H9 (cell line): ENCODE data around the gene PROC. TPM values are rescaled to one million over a fixed set of nuclear protein-coding genes. Genes with fewer than 3 reads are reported as not detected.

Source experiments
- DNase-seq: peaks from one replicate; pipeline ENCODE4 v3.0.0-alpha.2; 2017
- H2AFZ ChIP-seq: one replicate; pipeline ENCODE4 v1.6.1; 2013; ENCODE audit warnings: mild to moderate bottlenecking, low read length, control low read depth, moderate library complexity
- H2AK5ac ChIP-seq: 2 replicates; pipeline ENCODE4 v1.6.1; 2013; ENCODE audit warnings: low read length, control low read depth, mixed read lengths; ENCODE audit not compliant: insufficient read length
- H2BK120ac ChIP-seq: one replicate; pipeline ENCODE4 v1.6.1; 2013; ENCODE audit warnings: low read depth, mild to moderate bottlenecking, low read length, control low read depth, inconsistent platforms; ENCODE audit not compliant: poor library complexity, severe bottlenecking
- H2BK12ac ChIP-seq: 2 replicates; pipeline ENCODE4 v1.6.1; 2013; ENCODE audit warnings: low read length, control low read depth, mixed read lengths, low read depth; ENCODE audit not compliant: insufficient read length
- H2BK15ac ChIP-seq: 2 replicates; pipeline ENCODE4 v1.6.1; 2013; ENCODE audit warnings: low read depth, low read length, control low read depth
- H2BK20ac ChIP-seq: one replicate; pipeline ENCODE4 v1.6.1; 2013; ENCODE audit warnings: low read depth, mild to moderate bottlenecking, low read length, control low read depth, inconsistent platforms; ENCODE audit not compliant: poor library complexity, severe bottlenecking
- H2BK5ac ChIP-seq: 2 replicates; pipeline ENCODE4 v1.6.1; 2013; ENCODE audit warnings: low read length, control low read depth, mixed read lengths; ENCODE audit not compliant: insufficient read length
- H3K14ac ChIP-seq: 2 replicates; pipeline ENCODE4 v1.6.1; 2013; ENCODE audit warnings: low read length, control low read depth; ENCODE audit not compliant: insufficient read depth
- H3K18ac ChIP-seq: 2 replicates; pipeline ENCODE4 v1.6.1; 2013; ENCODE audit warnings: low read depth, mild to moderate bottlenecking, mixed read lengths, low read length, control low read depth; ENCODE audit not compliant: insufficient read length
- H3K23ac ChIP-seq: 2 replicates; pipeline ENCODE4 v1.6.1; 2013; ENCODE audit warnings: low read length, control low read depth, mixed read lengths, low read depth; ENCODE audit not compliant: insufficient read length
- H3K23me2 ChIP-seq: 2 replicates; pipeline ENCODE4 v1.6.1; 2013; ENCODE audit warnings: low read depth, mild to moderate bottlenecking, mixed read lengths, low read length, control low read depth; ENCODE audit not compliant: insufficient read length, poor library complexity, severe bottlenecking
- H3K27ac ChIP-seq: 2 replicates; pipeline ENCODE4 v1.5.1; 2013; ENCODE audit warnings: low read length, control low read depth, mixed read lengths, low read depth; ENCODE audit not compliant: insufficient read length
- H3K27me3 ChIP-seq: 2 replicates; pipeline ENCODE4 v1.6.1; 2013; ENCODE audit warnings: low read length, control low read depth, inconsistent platforms; ENCODE audit not compliant: insufficient read depth
- H3K4ac ChIP-seq: 2 replicates; pipeline ENCODE4 v1.6.1; 2013; ENCODE audit warnings: low read depth, mild to moderate bottlenecking, control low read depth, inconsistent platforms, low read length, moderate library complexity
- H3K4me1 ChIP-seq: 2 replicates; pipeline ENCODE4 v1.6.1; 2013; ENCODE audit warnings: low read length, control low read depth, inconsistent platforms; ENCODE audit not compliant: insufficient read depth
- H3K4me2 ChIP-seq: 2 replicates; pipeline ENCODE4 v1.6.1; 2013; ENCODE audit warnings: low read length, control low read depth, mixed read lengths; ENCODE audit not compliant: insufficient read length, insufficient read depth
- H3K56ac ChIP-seq: 2 replicates; pipeline ENCODE4 v1.6.1; 2013; ENCODE audit warnings: low read depth, mild to moderate bottlenecking, mixed read lengths, low read length, control low read depth; ENCODE audit not compliant: insufficient read length
- H3K79me1 ChIP-seq: 2 replicates; pipeline ENCODE4 v1.6.1; 2013; ENCODE audit warnings: low read depth, mild to moderate bottlenecking, moderate library complexity, low read length, control low read depth, inconsistent platforms; ENCODE audit not compliant: insufficient read depth, poor library complexity, severe bottlenecking
- H3K79me2 ChIP-seq: 2 replicates; pipeline ENCODE4 v1.6.1; 2013; ENCODE audit warnings: low read length, control low read depth, inconsistent platforms; ENCODE audit not compliant: insufficient read depth
- H3K9ac ChIP-seq: 2 replicates; pipeline ENCODE4 v1.6.1; 2013; ENCODE audit warnings: low read length, control low read depth, mixed read lengths; ENCODE audit not compliant: insufficient read length; ENCODE audit errors: extremely low read depth
- H3K9me3 ChIP-seq: one replicate; pipeline ENCODE4 v1.6.1; 2013; ENCODE audit warnings: low read depth, low read length, inconsistent platforms; ENCODE audit not compliant: control insufficient read depth
- H3T11ph ChIP-seq: one replicate; pipeline ENCODE4 v1.6.1; 2013; ENCODE audit warnings: mild to moderate bottlenecking, low read length, control low read depth, inconsistent platforms
- H4K20me1 ChIP-seq: one replicate; pipeline ENCODE4 v1.6.1; 2013; ENCODE audit not compliant: control insufficient read depth, insufficient read length, insufficient read depth
- H4K5ac ChIP-seq: 2 replicates; pipeline ENCODE4 v1.6.1; 2013; ENCODE audit warnings: low read depth, mild to moderate bottlenecking, mixed read lengths, low read length, control low read depth; ENCODE audit not compliant: insufficient read length
- H4K8ac ChIP-seq: replicated peaks from 2 replicates; pipeline ENCODE4 v1.6.1; 2013; ENCODE audit warnings: low read length, control low read depth, mixed read lengths, low read depth; ENCODE audit not compliant: insufficient read length
- H4K91ac ChIP-seq: 2 replicates; pipeline ENCODE4 v1.6.1; 2013; ENCODE audit warnings: low read depth, mild to moderate bottlenecking, moderate library complexity, mixed read lengths, low read length, control low read depth; ENCODE audit not compliant: insufficient read length
- H3K27ac Mint-ChIP-seq, 3 experiments: 2 replicates in 2 of 3; 3 replicates in 1 of 3; pipeline ENCODE4 v1.8.0; 2020 to 2021; ENCODE audit warnings: mixed read lengths in 3 of 3, mild to moderate bottlenecking in 1 of 3, moderate library complexity in 1 of 3
- H3K27me3 Mint-ChIP-seq: 2 replicates; pipeline ENCODE4 v1.8.0; 2021; ENCODE audit warnings: low read depth, mild to moderate bottlenecking, moderate library complexity, mixed read lengths
- H3K36me3 Mint-ChIP-seq, 3 experiments: 2 replicates in 2 of 3; 3 replicates in 1 of 3; pipeline ENCODE4 v1.8.0; 2020 to 2021; ENCODE audit warnings: low read depth in 3 of 3, mixed read lengths in 3 of 3; ENCODE audit not compliant: insufficient read depth in 1 of 3
- H3K4me1 Mint-ChIP-seq, 2 experiments: 2 replicates each; pipeline ENCODE4 v1.8.0; 2020; ENCODE audit warnings: mixed read lengths in 2 of 2
- H3K4me3 Mint-ChIP-seq, 2 experiments: 2 replicates in 1 of 2; 3 replicates in 1 of 2; pipeline ENCODE4 v1.8.0; 2020 to 2021; ENCODE audit warnings: mild to moderate bottlenecking in 2 of 2, mixed read lengths in 2 of 2, moderate library complexity in 1 of 2
- H3K9me3 Mint-ChIP-seq, 2 experiments: 2 replicates in 1 of 2; 3 replicates in 1 of 2; pipeline ENCODE4 v1.8.0; 2020; ENCODE audit warnings: mild to moderate bottlenecking in 2 of 2, mixed read lengths in 2 of 2, moderate library complexity in 1 of 2
- CTCF ChIP-seq: fragments of 200-600 bp; sonication (generic); conservative IDR thresholded peaks from 3 replicates; pipeline ENCODE4 v1.8.0; 2021; ENCODE audit warnings: antibody characterized with exemption, mild to moderate bottlenecking
- WGBS: extraction: QIAGEN DNeasy Blood & Tissue Kit; methylation state at CpG from one replicate; pipeline ENCODE4 v1.1.7; 2013; ENCODE audit warnings: missing lambda C conversion rate, low lambda C conversion rate, mixed read lengths; ENCODE audit not compliant: insufficient read length; ENCODE audit errors: extremely low coverage; 5-methylcytosine and 5-hydroxymethylcytosine counted together
- total RNA-seq: library from RNA; stranded (reverse); gene quantifications from 2 replicates; pipeline ENCODE4 v1.2.1, GENCODE V29; 2021

The PROC gene
- total RNA-seq, 1 experiment from 2014 or later: 0.61 TPM

- Mint-ChIP-seq H3K9me3 (peaks cover 4 to 10% of the 10 kb centered on the region in 2 experiments), H3K4me3 (no peak overlapping the region), H3K36me3 (peaks cover 4 to 5% (median 4%) of the 10 kb centered on the region in 3 experiments; a peak in 6 of 7 replicates), H3K27me3 (no peaks in the 10 kb centered on the region; the same call in 1 of the 2 replicates), H3K4me1 (peaks cover 20 to 21% of the 10 kb centered on the region in 2 experiments), H3K27ac (peak overlapping the region in 2 of 3 experiments; percentile 25 to 95; a peak in 2 of 7 replicates)
- Histone ChIP-seq H3K27me3 (no peaks in the 10 kb centered on the region), H3K4ac (no peak overlapping the region), H3K4me2 (no peak overlapping the region), H3K23ac (no peak overlapping the region), H3K23me2 (no peaks in the 10 kb centered on the region), H3T11ph (no peak overlapping the region), H2AFZ (no peak overlapping the region), H3K4me1 (no peaks in the 10 kb centered on the region), H4K5ac (no peak overlapping the region), H3K9me3 (no peaks in the 10 kb centered on the region), H2BK5ac (no peak overlapping the region), H2BK15ac (no peak overlapping the region), H2BK20ac (no peak overlapping the region), H3K9ac (no peak overlapping the region), H4K91ac (no peak overlapping the region), H2AK5ac (no peak overlapping the region), H3K18ac (no peak overlapping the region), H4K8ac (no peak overlapping the region), H2BK120ac (no peak overlapping the region), H4K20me1 (no peaks in the 10 kb centered on the region), H3K79me1 (no peaks in the 10 kb centered on the region), H2BK12ac (no peak overlapping the region), H3K14ac (no peak overlapping the region), H3K79me2 (no peaks in the 10 kb centered on the region), H3K27ac (no peak overlapping the region), H3K56ac (no peak overlapping the region)
- no CpG with 5 or more reads among the region's 4 CpGs for WGBS
- DNase-seq: no peak
- no peak for TF ChIP-seq CTCF
These were observed 31.2 kb downstream of the PROC start for GRCh38 chr2:127449414-127449813.
